ENCODE data around the gene IARS2.
A peak's percentile ranks its signal among the peaks of the same experiment; 100 is the strongest.
"Not testable (repeated sequence)": the region's sequence is repeated elsewhere in the genome, so short reads cannot be mapped to it uniquely, and the experiment has no call there.

Gene IARS2

DNA sequence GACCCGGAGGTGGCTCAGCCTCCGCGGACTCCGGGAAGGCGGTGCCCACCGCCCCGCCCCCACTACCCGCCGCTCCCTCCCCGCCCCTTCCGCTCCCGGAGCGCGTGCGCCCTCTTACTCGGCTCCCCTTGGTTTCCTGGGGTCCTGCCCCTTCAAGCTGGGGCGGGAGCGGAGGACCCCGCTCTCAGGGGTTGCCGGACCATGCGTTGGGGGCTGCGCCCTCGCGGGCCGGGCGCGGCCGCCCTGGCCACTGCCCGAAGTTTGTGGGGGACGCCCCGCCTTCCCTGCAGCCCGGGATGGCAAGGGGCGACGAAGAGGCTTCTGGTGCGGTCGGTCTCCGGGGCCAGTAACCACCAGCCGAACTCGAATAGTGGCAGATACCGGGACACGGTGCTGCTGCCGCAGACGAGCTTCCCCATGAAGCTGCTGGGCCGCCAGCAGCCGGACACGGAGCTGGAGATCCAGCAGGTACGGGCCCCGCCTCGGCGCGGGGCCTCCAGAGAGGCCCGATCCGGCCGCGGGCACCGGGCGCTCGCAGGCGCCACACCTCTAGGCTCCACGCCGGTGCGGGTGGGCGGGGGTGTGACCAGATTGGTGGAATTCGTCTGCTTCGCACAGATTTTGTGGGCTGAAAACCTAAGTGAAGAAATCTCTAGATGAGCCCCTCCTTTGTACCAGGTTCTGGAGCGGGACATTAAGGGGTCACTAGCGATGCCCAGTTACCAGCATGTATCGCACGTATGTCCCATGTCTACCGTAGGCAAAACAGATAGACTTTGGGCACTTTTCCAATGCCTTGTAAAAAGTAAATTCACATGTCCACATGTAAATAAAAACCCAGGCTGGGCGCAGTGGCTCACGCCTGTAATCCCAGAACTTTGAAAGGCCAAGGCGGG is at the start of gene IARS2:
TSS of gene IARS2 (plus strand) at position 117 of the 896 bp plus-strand sequence. CDS start at position 202, 85 bp downstream.
- peak; percentile 85 for DNase-seq

DNA sequence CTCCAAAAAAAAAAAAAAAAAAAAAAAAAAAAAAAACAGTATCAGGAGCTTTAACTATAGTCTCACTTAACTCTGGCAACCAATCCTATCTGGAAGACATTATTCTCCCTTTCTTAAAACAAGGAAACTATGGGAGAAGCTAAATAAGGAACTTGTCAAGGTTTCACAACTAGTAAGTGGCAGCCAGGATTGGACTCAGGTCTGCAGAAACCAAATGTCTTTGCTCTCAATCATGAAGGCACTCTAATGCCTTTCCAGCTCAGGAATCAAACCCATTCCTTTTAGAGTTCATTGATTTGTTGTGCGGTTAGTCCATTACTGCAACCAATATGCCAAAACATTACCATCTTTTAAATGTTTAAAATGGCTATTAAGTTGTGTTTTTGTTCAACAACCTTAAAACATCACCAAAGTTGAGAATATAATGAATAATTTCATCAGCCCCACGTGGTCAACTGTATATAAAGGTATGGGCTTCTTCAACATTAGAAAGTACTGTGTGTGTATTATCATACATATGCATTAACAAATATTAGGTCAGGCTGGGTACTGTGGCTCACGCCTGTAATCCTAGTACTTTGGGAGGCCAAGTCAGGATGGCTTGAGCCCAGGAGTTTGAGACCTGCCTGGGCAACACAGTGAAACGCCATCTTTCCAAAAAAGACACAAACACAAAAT is 49.1 kb upstream of the IARS2 start:
- DNase-seq = no peak

DNA sequence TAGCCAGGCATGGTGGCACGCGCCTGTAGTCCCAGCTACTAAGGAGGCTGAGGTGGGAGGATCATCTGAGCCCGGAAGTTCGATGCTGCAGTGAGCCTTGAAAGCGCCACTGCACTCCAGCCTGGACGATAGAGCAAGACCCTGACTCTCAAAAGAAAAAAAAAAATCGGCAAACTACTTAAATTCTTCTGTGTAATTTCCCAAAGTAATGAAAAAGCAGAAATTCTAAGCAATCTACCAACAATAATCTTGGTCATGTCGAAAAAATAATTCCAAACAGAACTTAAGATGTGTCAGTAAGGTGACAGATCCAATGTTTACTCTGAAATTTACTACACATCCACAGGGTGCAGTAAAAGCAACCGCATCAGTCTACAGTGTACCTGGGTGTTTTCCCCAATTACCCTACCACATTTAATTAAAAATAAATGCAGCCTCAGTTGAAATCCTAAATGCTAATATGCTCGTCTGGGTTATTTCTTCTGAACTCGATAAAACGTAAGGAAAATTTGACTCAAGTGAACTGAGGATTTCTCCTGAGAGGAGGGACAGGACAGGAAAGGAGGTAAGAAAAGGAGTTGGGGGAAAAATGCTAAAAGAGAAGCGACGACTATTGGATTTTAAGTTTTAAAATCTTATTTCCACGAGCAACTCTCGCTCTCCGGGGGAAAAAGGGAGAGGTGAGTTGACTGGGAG is 48.4 kb upstream of the IARS2 start:
- peak; percentile 14 for DNase-seq

DNA sequence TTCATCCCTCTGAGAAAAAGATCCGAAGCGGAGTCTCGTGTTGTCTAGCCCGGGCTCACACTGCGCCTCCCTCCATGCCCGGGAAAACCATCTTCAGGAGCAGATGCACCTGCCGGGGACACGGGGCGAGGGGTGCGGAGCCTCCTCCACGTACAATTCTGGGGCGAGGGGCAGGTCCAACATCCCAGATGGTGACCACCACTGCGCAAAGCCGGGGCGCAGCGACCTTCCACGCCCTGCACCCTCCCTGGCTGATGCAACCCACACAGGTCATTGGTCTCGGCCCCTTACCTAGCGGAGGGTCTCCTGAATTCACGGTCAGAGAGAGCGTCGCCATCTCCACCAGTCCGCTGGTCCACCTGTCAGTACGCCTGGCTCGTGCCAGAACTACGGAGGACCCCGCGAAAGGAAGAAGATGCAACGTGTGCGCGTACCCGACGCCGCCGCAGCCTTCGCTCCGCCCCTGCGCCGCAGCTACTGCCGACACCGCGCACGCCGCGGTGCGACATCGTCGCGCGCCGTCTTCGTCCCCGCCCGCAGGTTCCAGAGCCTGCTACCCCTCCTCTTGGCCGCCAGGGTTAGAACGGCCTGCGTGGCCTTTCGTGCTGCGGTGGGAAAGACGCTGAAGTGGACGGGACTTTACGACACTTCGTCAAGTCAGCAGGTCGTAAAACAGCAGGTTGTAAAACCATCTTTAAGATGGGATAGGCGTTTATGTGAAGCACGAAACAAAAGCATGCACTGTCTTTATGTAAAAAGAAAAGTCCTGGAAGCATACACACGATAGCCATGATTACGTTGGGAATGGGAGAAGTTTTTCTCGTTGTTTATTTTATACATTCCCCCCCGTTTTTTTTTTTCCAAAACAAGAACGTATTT is 47.6 kb upstream of the IARS2 start, which contains the start of gene EPRS1:
TSS of gene EPRS1 (minus strand) at position 454 of the 879 bp plus-strand sequence. CDS start at position 337, 117 bp downstream.
- DNase-seq = peak; percentile 98

DNA sequence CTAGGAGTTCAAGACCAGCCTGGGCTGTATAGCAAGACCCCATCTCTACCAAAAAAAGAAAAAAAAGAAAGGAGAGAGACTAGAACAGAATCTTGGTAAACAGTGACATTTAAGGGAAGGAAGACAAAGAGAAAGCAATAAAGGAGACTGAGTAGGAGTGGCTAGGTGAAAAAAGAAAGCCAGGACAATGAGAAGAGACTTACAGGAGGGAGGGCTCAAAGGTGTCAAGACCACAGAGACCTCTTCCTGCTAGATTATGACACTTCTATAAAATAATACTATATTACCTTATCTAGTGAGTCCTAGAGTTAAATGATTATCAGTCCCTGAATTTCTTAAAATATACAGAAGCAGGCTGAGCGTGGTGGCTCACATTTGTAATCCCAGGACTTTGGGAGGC is 37.6 kb upstream of the IARS2 start:
- DNase-seq = no peak

DNA sequence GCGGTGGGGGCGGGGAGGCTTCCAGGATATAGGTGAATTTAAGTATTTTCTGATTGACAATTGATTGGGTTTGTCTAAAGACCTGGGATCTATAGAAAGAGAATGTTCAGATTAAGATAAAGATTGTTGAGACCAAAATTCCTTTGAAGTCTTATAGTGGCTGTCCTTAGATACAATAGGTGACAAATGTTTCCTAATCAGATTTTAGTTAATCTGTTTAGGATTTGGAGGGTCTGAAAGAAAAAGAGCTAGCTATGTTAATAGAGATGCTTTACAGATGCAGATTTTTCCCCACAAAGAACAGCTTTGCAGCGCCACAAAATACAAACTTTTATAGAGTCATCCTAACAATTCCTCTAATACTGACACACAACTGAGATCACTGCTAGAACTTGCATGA is 33.1 kb upstream of the IARS2 start:
- no peak for DNase-seq

DNA sequence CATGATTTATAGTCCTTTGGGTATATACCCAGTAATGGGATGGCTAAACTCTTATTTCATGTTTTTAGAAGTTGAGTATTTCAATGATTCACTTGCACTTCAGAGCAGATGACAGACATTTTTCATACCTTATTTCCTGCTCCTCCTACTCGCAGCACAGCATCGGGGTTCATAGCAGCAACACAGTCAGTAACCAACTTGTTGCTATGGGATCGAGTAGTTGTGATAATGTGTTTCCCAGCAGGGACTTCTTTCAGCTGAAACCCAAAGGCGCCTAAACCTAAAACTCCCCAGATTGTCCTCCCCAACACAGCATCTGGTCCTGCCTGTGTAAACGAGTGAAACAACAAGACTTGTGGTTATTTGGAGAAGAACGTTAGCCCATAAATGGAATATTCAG is 31.3 kb upstream of the IARS2 start:
- DNase-seq = no peak

DNA sequence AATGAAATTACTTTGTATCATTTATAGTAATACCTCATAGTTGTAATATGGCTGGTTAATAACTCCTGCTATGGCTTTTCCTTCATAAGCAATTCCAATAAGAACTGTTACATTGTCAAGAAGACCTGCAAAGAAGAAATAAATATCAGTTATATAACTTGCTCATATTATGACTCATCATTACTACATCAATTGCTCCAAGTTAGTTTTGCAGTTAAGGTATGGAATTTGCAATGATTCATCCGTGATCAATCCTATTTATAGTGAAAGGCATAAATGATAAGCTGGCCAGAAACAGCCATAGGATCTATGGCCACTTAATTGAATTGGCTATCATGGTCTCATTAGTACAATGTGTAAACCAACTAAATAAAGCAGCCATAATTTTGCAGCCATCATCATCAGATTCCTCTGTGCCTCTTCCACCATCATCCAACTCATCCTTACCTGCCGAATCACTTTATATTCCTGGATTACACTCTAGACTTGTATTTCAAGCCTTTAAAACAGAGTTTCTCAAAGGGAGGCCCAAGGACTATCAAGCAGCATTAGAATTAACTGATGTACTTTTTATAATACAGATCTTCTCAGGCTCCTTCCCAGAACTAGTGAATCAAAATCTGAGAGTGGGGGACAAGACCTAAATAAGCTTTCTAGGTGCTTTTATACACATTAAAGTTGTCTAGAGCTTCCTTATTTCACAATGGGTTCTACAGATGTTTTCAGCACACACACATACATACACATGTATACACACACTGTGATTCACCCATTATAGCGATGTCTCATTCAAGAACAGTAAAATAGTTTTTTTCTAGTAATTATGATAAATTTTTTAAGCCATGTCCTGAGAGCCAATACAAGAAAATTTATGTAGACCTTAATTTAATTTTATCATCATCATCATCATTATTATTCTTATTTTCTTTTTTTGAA is 26.4 kb upstream of the IARS2 start:
- no peak for DNase-seq

DNA sequence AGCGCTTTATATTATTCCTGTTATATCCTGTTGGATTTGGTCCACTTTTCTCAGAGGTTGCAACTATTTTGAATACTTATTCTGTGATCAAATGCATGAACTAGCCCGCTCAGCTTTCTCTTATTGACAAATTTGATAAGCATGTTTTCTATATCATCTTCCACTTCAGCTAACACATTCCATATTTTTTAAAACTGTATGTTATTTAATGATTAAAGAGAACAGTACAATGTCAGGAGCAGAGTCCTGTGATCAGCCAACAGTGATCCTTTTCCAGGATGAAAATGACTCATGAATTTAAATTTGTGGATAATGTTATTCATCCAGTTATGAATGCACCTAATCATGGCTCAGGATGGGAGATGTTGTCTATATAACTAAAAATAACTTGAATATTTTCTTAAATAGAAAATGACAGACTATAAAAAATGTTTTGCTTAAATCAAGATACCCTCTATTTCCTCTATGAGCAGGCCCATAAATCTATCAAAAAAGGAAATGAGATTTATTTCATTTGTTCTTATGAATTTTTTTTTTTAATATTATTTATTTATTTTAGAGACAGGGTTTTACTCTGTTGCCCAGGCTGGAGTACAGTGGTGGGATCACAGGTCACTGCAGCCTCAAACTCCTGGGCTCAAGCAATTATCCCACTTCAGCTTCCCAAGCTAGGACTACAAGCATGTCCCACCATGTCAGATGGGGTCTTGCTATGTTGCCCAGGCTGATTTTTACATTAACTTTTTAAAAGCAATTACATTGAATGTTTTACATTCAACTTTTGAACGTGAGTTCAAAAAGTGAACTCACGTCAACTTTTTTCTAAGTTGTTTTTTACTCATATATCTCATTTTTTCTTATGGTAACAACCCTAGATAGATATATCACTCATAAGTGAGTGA is 16.8 kb upstream of the IARS2 start:
- no peak for DNase-seq

DNA sequence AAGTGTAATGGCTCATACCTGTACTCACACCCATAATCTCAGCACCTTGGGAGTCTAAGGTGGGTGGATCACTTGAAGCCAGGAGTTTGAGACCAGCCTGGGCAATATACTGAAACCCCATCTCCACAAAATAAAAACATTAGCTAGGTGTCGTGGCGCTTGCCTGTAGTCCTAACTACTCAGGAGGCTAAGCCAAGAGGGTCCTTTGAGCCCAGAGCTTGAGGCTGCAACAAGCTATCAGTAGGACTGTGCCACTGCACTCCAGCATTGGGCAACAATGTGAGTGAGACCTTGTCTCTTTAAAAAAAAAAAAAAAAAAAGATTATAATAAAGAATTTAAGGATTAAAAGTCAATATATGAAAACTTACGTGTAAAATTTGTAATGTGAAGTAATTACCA is 16.0 kb upstream of the IARS2 start:
- DNase-seq = no peak

DNA sequence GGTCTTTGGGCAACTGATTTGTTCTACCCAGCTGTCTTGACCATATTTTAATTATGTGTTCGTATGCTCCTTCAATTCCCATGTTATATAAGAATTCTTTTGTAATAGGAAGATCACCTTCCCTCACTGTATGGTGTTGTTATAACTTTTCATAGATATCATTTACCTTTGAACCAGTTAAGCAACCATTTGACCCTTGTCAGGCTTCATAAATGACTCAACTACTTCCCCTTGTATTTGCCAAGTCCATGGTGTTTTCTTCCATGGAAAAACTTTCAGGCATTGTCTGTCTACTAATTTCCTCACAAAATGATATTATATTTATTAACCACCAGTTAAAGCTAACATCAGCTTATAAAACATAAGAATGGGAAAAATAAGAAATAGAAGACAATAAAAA is 9.5 kb upstream of the IARS2 start:
- DNase-seq = no peak

DNA sequence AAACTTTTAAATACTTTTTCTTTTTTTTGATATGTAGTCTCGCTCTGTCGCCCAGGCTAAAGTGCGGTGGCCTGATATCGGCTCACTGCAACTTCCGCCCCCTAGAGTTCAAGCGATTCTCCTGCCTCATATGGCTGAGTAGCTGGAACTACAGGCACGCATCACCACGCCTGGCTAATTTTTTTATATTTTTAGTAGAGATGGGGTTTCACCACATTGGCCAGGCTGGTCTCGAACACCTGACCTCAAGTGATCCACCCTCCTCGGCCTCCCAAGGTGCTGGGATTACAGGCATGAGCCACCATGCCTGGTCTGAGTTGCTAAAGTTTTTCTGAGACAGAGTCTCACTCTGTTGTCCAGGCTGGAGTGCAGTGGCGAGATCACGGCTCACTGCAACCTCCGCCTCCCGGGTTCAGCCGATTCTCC is 7.7 kb upstream of the IARS2 start:
- DNase-seq = not testable (repeated sequence)

DNA sequence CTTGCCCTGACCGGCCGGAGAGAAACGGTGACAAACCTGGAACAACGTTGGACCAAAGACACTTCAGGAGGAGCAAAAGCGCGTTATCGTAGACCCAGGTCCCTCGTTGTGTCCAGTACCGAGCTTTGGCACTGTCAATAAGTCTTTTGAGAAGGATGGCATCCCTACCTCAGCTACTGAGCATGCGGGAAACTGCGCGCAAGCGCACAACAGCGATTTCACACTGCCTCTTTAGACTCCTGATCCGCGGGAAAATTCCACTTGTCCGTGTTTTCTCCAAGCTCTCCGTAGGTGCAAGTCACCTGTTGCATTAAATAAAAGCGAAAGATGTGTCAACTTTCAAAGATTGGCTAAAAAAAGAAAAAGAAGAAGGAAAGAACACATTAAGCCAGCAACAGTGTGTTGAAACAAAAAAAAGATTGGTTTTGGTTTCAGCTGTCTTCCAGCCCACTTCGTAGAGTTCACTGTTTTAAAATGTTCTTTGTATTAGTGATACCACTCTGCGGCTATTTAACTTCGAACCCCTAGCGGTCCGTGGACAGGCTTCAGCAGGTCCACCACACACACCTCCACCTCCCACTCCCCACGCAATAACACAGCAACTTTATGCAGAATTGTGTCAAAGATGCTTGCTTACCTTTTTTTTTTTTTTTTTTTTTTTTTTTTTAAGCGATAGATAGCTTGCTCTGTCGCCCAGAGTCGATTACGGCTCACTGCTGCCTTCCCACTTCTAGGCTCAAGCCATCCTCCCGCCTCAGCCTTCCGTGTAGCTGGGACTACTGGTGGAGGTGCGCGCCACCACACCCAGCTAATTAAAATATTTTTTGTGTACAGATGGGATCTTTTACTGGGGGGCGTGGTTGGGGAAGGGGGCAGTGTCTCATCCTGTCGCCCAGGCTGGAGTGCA is 4.0 kb upstream of the IARS2 start, which contains the start of gene BPNT1:
TSS of gene BPNT1 (minus strand) at position 139 of the 907 bp plus-strand sequence. CDS start 9,942 bp downstream, outside the sequence.
- peak; percentile 93 for DNase-seq

DNA sequence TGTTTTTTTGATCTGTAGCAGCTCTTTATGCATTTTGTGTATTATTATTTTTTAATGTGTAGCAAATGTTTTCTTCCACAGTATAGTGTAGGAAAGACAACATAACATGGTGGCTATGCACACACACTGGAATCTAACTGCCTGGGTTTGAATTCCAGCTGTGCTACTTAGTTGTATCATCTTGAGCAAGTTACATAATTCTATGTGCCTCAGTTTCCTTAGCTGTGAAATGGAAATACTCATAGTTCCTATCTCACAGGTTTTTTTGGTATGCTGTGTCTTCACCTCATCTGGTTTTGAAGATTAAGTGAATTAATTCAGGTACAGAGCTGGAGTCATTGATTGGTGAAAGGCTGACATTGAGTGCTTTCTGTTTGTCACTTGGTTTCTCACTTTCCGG is 1.2 kb upstream of the IARS2 start:
- no peak for DNase-seq

DNA sequence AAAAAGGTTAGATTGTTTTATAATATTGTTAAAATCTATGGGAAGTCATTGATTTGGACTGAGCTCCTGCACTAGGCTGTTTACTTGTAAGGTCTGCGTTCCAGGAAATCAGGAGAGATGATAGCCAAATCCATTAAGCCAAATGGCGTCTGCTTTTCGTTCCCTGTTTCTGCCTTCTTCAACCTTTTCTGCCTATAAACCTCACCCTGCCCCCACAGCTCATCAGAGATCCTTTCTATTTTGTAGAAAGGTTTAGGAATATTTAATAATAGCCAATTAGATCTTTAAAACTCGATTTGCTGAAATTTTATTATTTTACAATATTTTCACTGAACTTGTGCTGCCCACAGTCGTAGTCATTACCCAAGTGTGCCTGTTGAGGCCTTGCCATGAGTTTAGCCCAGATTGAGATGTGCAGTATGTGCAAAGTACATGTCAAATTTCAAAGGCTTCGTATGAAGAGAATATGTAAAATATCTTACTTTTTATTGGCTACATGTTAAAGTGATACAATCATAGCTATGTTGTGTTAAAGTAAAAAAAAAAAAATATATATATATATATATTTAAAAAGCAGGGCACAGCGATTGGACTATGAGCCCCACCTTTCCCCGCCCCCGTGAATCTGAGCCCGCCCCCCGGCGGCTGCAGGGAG is 444 bp upstream of the IARS2 start:
- DNase-seq = no peak

DNA sequence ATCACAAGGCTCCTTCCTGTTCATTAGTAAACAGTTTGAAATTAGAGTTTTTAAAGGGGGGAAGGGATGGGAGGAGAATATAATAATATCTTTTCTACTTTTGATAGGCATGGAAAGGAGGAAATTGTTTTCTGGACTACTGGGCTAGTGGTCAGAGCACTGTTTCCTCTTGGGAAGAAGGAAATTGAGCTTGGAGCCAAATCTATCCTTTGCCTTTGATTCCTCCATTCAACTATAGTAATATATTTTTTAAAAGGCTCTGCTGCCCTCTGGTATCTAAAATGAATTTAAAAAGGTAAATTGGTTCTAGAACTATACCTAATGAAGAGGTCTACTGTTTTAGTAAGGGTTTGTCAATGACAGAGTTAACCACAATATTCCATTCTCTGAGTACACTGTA is 5.9 kb downstream of the IARS2 start:
- DNase-seq = no peak

DNA sequence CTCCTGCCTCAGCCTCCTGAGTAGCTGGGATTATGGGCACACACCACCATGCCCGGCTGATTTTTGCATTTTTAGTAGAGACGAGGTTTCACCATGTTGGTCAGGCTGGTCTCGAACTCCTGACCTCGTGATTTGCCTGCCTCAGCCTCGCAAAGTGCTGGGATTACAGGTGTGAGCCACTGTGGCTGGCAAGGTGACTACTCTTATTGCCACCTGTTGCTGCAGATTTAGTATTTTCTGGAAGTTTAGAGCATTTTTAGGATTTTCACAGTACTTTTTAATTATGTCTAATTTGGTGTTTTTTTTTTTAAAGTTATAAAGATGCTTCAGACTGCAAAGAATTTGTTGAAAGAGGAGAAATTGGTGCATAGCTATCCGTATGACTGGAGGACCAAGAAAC is 16.5 kb downstream of the IARS2 start:
- DNase-seq = not testable (repeated sequence)

DNA sequence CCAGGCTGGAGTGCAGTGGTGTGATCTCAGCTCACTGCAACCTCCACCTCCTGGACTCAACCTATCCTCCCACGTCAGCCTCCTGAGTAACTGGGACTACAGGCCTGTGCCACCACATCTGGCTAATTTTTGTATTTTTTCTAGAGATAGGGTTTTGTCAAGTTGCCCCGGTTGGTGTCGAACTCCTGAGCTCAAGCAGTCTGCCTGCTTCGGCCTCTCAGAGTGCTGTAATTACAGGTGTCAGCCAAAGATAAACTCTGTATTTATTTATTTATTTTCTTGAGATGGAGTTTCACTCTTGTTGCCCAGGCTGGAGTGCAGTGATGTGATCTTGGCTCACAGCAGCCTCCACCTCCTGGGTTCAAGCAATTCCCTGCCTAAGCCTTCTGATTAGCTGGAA is 18.7 kb downstream of the IARS2 start:
- not testable (repeated sequence) for DNase-seq

All from NCI-H2171 treated with DMSO at 0.1 percent for 48 hours (cell line).